ENCODE data around the gene OR2AE1. TPM values are rescaled to one million over a fixed set of nuclear protein-coding genes. Genes with fewer than 3 reads are reported as not detected.
A peak's percentile ranks its signal among the peaks of the same experiment; 100 is the strongest.

Gene OR2AE1
- total and polyA plus RNA-seq, 9 of the 15 experiments (the other 6 are each of a cell fraction or from before 2014, with no cell fraction given) = 0.27 TPM; not detected in 8

- TF ChIP-seq AFF1 (IDR thresholded peaks at IDR 0.05; ENCODE audit: low read depth in 1 of 2, partially characterized antibody in 2 of 2) (peak; percentile 72 to 82), NCOA6 (IDR thresholded peaks at IDR 0.05) (no peak), MCM3 (IDR thresholded peaks at IDR 0.05) (no peak), SNRNP70 (optimal IDR thresholded peaks at IDR 0.05; ENCODE audit: low read depth, low read length) (no peak), FOS (IDR thresholded peaks at IDR 0.05; ENCODE audit: extremely low read depth, insufficient read length) (no peak), SIN3B (IDR thresholded peaks at IDR 0.05; ENCODE audit: low read depth) (no peak), LARP7 (IDR thresholded peaks at IDR 0.05) (no peak), ZFP91 (CRISPR knock-in tag; IDR thresholded peaks at IDR 0.05) (no peak), C11orf30 (IDR thresholded peaks at IDR 0.05; ENCODE audit: low read depth) (peak; percentile 24; the same call in 1 of the 2 replicates), TFAM (CRISPR knock-in tag; conservative IDR thresholded peaks at IDR 0.05) (no peak), POLR2H (tag; IDR thresholded peaks at IDR 0.05; ENCODE audit: low read depth) (no peak), RFX1 (IDR thresholded peaks at IDR 0.05) (no peak; the same call in 1 of the 2 replicates), ZC3H4 (CRISPR knock-in tag; IDR thresholded peaks at IDR 0.05; ENCODE audit: borderline replicate concordance) (no peak), ZBTB11 (CRISPR knock-in tag; IDR thresholded peaks at IDR 0.05) (peak in 1 of 3 experiments; percentile 68; a peak in 1 of 6 replicates), MBD2 (IDR thresholded peaks at IDR 0.05; ENCODE audit: borderline replicate concordance, low read depth) (peak; percentile 62; the same call in 1 of the 2 replicates), NRF1 (conservative IDR thresholded peaks at IDR 0.05 in 1 of 2, IDR thresholded peaks at IDR 0.05 in 1 of 2) (peak in 1 of 2 experiments; percentile 23; a peak in 1 of 4 replicates), RBM14 (IDR thresholded peaks at IDR 0.05; ENCODE audit: borderline replicate concordance, insufficient read depth, low read depth, low read length) (no peak), TGIF2 (CRISPR knock-in tag; IDR thresholded peaks at IDR 0.05) (no peak), ZNF197 (CRISPR knock-in tag; IDR thresholded peaks at IDR 0.05; ENCODE audit: low read depth) (0 out of 2 replicates have a peak, but pooled peaks have one; percentile 84)
Observed at GRCh38 chr7:99833289-99833877, 43.5 kb downstream of the OR2AE1 start (continued).

Data from K562 (cell line).